ENCODE data around the gene FST. TPM values are rescaled to one million over a fixed set of nuclear protein-coding genes. Genes with fewer than 3 reads are reported as not detected.
A peak's percentile ranks its signal among the peaks of the same experiment; 100 is the strongest.

FST gene
- total and polyA plus RNA-seq, 2 of the 8 experiments (the other 6 are each of a cell fraction or from before 2014, with no cell fraction given) = 16.6 to 17.5 TPM

DNA sequence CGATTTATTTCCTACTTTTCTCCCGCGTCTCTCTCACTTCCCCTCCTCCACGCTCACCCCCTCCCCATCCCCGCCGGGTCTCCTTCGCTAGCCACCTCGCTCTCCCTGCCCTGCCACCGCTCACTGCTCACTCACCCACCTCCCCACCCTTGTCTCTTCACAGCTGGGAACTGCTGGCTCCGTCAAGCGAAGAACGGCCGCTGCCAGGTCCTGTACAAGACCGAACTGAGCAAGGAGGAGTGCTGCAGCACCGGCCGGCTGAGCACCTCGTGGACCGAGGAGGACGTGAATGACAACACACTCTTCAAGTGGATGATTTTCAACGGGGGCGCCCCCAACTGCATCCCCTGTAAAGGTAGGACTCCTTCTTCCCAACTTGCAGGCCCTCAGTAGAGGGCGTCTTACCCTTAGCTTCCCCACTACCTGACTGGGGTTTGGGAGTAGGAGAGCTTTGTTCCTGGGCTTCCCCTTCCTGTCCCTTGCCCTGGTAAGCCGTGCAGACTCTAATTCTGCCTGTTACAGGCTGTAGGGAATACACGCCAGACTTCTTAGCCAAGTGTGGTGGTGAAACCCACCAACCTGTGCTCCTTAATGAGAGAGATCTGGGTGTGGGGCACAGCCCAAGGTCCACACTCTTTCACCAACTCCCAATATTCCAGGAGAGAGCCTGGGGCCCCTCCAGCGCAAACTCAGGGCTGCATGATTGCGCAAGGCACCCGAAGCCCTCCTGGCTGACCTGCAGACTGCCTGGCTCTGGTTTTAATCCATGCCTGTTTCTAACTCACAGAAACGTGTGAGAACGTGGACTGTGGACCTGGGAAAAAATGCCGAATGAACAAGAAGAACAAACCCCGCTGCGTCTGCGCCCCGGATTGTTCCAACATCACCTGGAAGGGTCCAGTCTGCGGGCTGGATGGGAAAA, 2.5 kb downstream of the FST start (continued):
- TF ChIP-seq RAD21 (IDR thresholded peaks at IDR 0.05 in 1 of 2, conservative IDR thresholded peaks at IDR 0.05 in 1 of 2; ENCODE audit: low read depth in 2 of 2, low read length in 2 of 2) (peak; percentile 79 to 80), RFX5 (IDR thresholded peaks at IDR 0.05; ENCODE audit: borderline replicate concordance, low read depth, low read length) (no peak), KDM1A (IDR thresholded peaks at IDR 0.05; ENCODE audit: borderline replicate concordance, low read length) (no peak), USF2 (IDR thresholded peaks at IDR 0.05; ENCODE audit: low read length) (0 out of 2 replicates have a peak, but pooled peaks have one; percentile 6), KDM4A (IDR thresholded peaks at IDR 0.05; ENCODE audit: low read depth, low read length, severe bottlenecking) (peak; percentile 31), SAP30 (IDR thresholded peaks at IDR 0.05; ENCODE audit: insufficient read depth, insufficient replicate concordance, low read length) (peak; percentile 16), TBP (IDR thresholded peaks at IDR 0.05; ENCODE audit: low read depth, low read length) (peak; percentile 39; the same call in 1 of the 2 replicates)
- TF ChIP-seq, protein P1, sequence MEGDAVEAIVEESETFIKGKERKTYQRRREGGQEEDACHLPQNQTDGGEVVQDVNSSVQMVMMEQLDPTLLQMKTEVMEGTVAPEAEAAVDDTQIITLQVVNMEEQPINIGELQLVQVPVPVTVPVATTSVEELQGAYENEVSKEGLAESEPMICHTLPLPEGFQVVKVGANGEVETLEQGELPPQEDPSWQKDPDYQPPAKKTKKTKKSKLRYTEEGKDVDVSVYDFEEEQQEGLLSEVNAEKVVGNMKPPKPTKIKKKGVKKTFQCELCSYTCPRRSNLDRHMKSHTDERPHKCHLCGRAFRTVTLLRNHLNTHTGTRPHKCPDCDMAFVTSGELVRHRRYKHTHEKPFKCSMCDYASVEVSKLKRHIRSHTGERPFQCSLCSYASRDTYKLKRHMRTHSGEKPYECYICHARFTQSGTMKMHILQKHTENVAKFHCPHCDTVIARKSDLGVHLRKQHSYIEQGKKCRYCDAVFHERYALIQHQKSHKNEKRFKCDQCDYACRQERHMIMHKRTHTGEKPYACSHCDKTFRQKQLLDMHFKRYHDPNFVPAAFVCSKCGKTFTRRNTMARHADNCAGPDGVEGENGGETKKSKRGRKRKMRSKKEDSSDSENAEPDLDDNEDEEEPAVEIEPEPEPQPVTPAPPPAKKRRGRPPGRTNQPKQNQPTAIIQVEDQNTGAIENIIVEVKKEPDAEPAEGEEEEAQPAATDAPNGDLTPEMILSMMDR (IDR thresholded peaks at IDR 0.05; ENCODE audit: control extremely low read depth in 1 of 3, insufficient read depth in 1 of 3, low read depth in 1 of 3, low read length in 3 of 3) = peak; percentile 64 to 79 (median 67)
